Activated B cell treated with CpG ODN at 0.5 μM for 24 hours (primary cell): ENCODE results near the gene NTRK1. TPM values are rescaled to one million over a fixed set of nuclear protein-coding genes. Genes with fewer than 3 reads are reported as not detected.

Experiments
- ATAC-seq: fragments of 200-7000 bp; cut with Tn5 transposase; one replicate; pipeline ENCODE4 v1.10.0; 2021; ENCODE audit warnings: low read depth, mild to moderate bottlenecking, moderate library complexity
- CTCF ChIA-PET: fragments of 350-600 bp; sonication (Branson Sonifier 250); formaldehyde crosslinking; loops from one replicate; lab custom pipeline; 2021; ENCODE audit warnings: antibody characterized with exemption; lab: Charles Lee
- POLR2A ChIA-PET: fragments of 350-600 bp; sonication (Branson Sonifier 250); formaldehyde crosslinking; loops from one replicate; lab custom pipeline; 2021; ENCODE audit warnings: antibody characterized with exemption; lab: Charles Lee
- DNase-seq: peaks from one replicate; pipeline ENCODE4 v3.0.0; 2022
- H3K27ac Mint-ChIP-seq: one replicate; pipeline ENCODE4 v1.8.0; 2020; ENCODE audit warnings: mixed read lengths
- H3K27me3 Mint-ChIP-seq: one replicate; pipeline ENCODE4 v1.8.0; 2021; ENCODE audit warnings: mixed read lengths
- H3K36me3 Mint-ChIP-seq: one replicate; pipeline ENCODE4 v1.8.0; 2021; ENCODE audit warnings: low read depth, mixed read lengths
- H3K4me1 Mint-ChIP-seq: one replicate; pipeline ENCODE4 v1.8.0; 2021; ENCODE audit warnings: mixed read lengths
- H3K4me3 Mint-ChIP-seq: one replicate; pipeline ENCODE4 v1.8.0; 2020; ENCODE audit warnings: mild to moderate bottlenecking, mixed read lengths
- H3K9me3 Mint-ChIP-seq: one replicate; pipeline ENCODE4 v1.8.0; 2020; ENCODE audit warnings: mixed read lengths
- intact Hi-C: fragments of 100-400 bp; cut with micrococcal nuclease; formaldehyde crosslinking; loops from one replicate; pipeline ENCODE4 v1.15.1; 2024
- total RNA-seq: library from RNA; stranded (reverse); gene quantifications from 2 replicates; pipeline ENCODE4 v1.2.3, GENCODE V29; 2022
- TF ChIP-seq, protein P1 (sequence below): fragments of 200-600 bp; IDR thresholded peaks from one replicate; pipeline ENCODE4 v1.8.0; 2022; ENCODE audit warnings: antibody characterized with exemption, mild to moderate bottlenecking

The NTRK1 gene
- total RNA-seq, 1 donor from 2014 or later: 0.11 TPM

DNA sequence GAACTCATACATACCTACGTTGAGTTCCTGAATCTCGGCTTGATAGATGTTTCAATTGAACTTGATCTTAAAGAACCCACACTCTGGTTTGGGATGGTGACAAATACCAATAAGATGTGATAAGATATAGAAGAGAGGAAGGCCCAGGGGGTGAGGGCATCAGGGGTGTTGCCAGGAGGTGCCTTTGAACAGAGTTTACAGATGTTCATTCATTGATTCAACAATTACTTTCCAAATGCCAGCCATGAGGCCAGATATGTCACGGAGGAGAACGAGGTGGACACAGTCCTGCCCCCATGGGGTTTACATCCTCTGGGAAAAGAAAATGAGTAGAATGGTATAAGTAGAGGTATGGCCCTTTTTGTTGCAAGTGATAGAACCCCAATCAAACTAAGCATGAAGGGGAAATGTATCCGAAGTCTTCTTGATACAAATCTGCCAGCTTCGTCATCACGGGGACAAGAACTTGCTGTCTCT, 60.4 kb downstream of the NTRK1 start:
- H3K27me3 Mint-ChIP-seq: peaks cover 56% of the 10 kb centered on the region
- ChIA-PET POLR2A (no interaction called here), CTCF (no interaction called here)
- H3K27ac Mint-ChIP-seq: no peak overlapping the region
- ATAC-seq: no peak
- no peaks in the 10 kb centered on the region for H3K36me3 Mint-ChIP-seq
- H3K9me3 Mint-ChIP-seq: no peaks in the 10 kb centered on the region
- peaks cover 2% of the 10 kb centered on the region for H3K4me1 Mint-ChIP-seq
- TF ChIP-seq, protein P1, sequence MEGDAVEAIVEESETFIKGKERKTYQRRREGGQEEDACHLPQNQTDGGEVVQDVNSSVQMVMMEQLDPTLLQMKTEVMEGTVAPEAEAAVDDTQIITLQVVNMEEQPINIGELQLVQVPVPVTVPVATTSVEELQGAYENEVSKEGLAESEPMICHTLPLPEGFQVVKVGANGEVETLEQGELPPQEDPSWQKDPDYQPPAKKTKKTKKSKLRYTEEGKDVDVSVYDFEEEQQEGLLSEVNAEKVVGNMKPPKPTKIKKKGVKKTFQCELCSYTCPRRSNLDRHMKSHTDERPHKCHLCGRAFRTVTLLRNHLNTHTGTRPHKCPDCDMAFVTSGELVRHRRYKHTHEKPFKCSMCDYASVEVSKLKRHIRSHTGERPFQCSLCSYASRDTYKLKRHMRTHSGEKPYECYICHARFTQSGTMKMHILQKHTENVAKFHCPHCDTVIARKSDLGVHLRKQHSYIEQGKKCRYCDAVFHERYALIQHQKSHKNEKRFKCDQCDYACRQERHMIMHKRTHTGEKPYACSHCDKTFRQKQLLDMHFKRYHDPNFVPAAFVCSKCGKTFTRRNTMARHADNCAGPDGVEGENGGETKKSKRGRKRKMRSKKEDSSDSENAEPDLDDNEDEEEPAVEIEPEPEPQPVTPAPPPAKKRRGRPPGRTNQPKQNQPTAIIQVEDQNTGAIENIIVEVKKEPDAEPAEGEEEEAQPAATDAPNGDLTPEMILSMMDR: no peak
- no peak for DNase-seq
- intact Hi-C loops: no loop called here
- no peak overlapping the region for H3K4me3 Mint-ChIP-seq

DNA sequence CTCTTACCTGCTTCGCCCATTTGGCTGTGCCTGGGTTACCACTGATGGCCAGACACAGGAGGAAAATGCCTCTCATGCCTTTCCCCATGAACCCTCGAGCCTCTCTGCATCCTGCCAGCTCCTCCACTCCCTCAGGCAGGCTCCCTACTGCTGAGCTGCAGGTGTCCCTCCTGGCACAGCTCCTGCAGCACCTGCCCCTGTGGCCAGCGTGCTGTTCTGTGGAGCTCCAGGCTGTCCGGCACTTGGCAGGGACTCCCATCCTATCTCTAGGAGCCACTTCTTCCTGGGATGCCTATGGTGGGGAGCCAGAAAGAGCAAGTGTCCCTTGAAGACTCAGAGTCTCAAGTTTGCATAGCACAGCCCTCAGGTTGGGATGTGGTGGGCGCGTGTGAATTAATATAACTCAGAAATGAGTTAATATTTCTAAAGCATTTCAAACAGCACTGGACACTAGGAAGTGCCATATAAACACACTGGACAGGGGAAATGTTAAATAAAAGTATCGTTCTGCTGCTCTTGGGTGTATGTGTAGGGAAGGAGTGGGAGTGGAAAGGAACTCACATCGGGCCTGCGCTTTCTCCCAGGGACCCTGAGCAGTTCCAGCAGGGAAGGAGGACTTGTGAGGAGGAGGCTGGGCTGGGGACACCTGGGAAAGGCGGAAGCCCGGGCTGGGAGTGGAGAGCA, 62.5 kb downstream of the NTRK1 start:
- peak overlapping the region; percentile 12 for H3K4me3 Mint-ChIP-seq
- H3K27ac Mint-ChIP-seq: no peak overlapping the region

DNA sequence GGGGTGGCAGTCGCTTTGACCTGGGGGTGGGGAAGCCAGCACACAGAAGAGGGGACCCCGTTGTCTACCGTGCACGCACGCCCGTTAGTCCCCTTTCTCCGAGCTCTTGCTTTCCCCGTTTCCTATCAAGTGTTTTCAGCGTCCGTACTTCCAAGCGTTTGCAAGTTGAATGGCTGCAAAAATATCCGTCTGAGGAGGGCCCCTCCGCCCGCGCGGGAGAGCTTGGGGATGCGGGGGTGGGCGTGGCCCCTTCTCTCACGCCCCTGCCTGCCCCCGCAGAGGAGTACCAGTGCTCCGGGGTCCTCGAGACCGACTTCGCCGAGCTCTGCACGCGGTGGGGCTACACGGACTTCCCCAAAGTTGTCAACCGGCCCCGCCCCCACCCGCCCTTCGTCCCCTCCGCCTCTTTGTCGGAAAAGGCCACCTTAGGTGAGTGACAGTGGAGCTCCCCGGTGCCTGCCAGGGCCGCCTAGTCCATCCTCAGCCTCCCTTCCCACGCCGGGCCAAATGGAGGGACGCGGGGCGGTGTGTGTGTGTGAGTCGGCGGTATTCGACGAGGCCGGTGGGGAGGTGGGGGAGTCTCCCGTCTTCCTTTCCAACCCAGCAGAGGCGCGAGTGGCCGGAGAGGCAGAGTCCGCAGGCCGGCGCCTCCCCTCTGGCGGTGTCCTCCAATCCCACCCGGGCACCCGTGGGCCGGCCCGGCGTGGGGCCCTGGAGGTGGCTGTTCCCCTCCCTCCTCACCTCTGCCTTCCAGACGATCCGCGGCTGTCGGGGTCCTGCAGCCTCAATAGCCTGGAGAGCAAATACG, 63.2 kb downstream of the NTRK1 start:
- Mint-ChIP-seq H3K4me3 (no peak overlapping the region), H3K27me3 (peaks cover 63% of the 10 kb centered on the region), H3K4me1 (peaks cover 9% of the 10 kb centered on the region), H3K36me3 (no peaks in the 10 kb centered on the region), H3K9me3 (no peaks in the 10 kb centered on the region), H3K27ac (no peak overlapping the region)
- ChIA-PET POLR2A (no interaction called here), CTCF (no interaction called here)
- DNase-seq (no peak), ATAC-seq (no peak)
- TF ChIP-seq, protein P1: no peak
- intact Hi-C loops: no loop called here

More for the DNA sequence above, 62.5 kb downstream of the NTRK1 start:
- Mint-ChIP-seq H3K27me3 (peaks cover 62% of the 10 kb centered on the region), H3K4me1 (peaks cover 6% of the 10 kb centered on the region), H3K36me3 (no peaks in the 10 kb centered on the region), H3K9me3 (no peaks in the 10 kb centered on the region)
- ChIA-PET CTCF (no interaction called here), POLR2A (no interaction called here)
- DNase-seq (no peak), ATAC-seq (no peak)
- TF ChIP-seq, protein P1: no peak
- intact Hi-C loops: no loop called here

DNA sequence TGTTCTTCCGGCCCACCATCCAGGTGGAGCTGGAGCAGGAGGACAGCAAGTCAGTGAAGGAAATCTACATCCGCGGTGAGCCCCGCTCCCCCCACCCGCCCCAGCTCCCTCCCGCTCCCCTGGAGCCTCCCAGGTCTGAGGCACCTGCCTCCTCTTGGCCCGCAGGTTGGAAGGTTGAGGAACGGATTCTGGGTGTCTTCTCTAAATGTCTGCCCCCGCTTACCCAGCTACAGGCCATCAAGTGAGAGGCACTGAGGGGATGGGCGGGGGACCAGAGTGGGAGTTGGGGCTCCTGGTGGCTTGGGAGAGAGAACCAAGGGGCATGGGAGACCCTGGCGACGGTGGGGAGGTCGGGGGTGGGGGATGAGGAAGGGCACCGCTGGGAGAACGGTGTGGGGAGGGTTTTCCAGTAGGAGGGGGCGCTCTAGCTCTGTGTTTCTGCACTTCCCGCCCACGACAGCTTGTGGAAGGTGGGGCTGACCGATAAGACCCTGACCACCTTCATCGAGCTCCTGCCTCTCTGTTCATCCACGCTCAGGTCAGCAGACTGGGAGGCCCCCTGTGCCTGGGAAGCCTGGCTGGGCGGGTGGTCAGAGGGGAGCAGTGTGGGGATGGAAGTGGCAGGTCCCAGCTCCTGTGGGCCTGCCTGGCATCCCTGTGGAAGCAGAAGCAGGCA, 64.0 kb downstream of the NTRK1 start:
- no peak for ATAC-seq
- intact Hi-C loops: loop anchor here (5.0 kb wide), 1 partner anchor 32 kb away; the partner anchor contains the start of gene PEAR1
- ChIA-PET CTCF (no interaction called here), POLR2A (no interaction called here)
- TF ChIP-seq, protein P1: no peak
- Mint-ChIP-seq H3K4me3 (no peak overlapping the region), H3K4me1 (peaks cover 9% of the 10 kb centered on the region), H3K27ac (no peak overlapping the region), H3K9me3 (no peaks in the 10 kb centered on the region), H3K36me3 (no peaks in the 10 kb centered on the region), H3K27me3 (peaks cover 66% of the 10 kb centered on the region)
- DNase-seq: no peak
